SK-N-SH (cell line): ENCODE results near the gene SMAD7. TPM values are rescaled to one million over a fixed set of nuclear protein-coding genes. Genes with fewer than 3 reads are reported as not detected.

Experiments
- CTCF ChIA-PET: fragments of 300-600, 350-600 bp; formaldehyde crosslinking; extraction: SDS; loops from one replicate; lab custom pipeline; 2021; lab: Yijun Ruan, JAX
- POLR2A ChIA-PET: fragments of 350-600 bp; sonication (Branson Sonifier 250); formaldehyde crosslinking; extraction: SDS; loops from one replicate; lab custom pipeline; 2020; ENCODE audit warnings: antibody characterized with exemption, inconsistent platforms; lab: Yijun Ruan, JAX
- DNase-seq: peaks from one replicate; pipeline ENCODE4 v3.0.0; 2012
- H2AFZ ChIP-seq: fragments of 200-600 bp; sonication (generic); 2 replicates; pipeline ENCODE4 v1.8.1; 2016; ENCODE audit warnings: antibody characterized with exemption, mild to moderate bottlenecking, low read depth
- H3F3A ChIP-seq: fragments of 200-600 bp; sonication (generic); replicated peaks from 2 replicates; pipeline ENCODE3; 2016; ENCODE audit warnings: antibody characterized with exemption, mild to moderate bottlenecking; ENCODE audit not compliant: insufficient read depth
- H3K27ac ChIP-seq, 2 experiments: fragments of 200-500 bp in 1 of 2; fragments of 200-600 bp in 1 of 2; sonication (Bioruptor generic) in 1 of 2; sonication (generic), shearing (Covaris generic) in 1 of 2; 2 replicates each; pipeline versions ENCODE4 v1.5.1 to v1.6.1; 2014 to 2016; ENCODE audit warnings: low read depth in 2 of 2, inconsistent platforms in 1 of 2, low read length in 1 of 2, mild to moderate bottlenecking in 1 of 2, mixed read lengths in 1 of 2
- H3K27me3 ChIP-seq: fragments of 200-600 bp; sonication (generic), shearing (Covaris generic); 2 replicates; pipeline ENCODE4 v1.6.1; 2016; ENCODE audit warnings: mixed run types; ENCODE audit not compliant: insufficient read depth
- H3K36me3 ChIP-seq, 2 experiments: fragments of 200-500 bp in 1 of 2; fragments of 200-600 bp in 1 of 2; sonication (Bioruptor generic) in 1 of 2; sonication (generic) in 1 of 2; replicated peaks in 1 of 2; 2 replicates each; pipeline versions ENCODE3 to v1.5.1; 2014 to 2016; ENCODE audit warnings: low read length in 1 of 2, mild to moderate bottlenecking in 1 of 2; ENCODE audit not compliant: insufficient read depth in 2 of 2, control insufficient read depth in 1 of 2
- H3K4me1 ChIP-seq, 2 experiments: fragments of 200-500 bp in 1 of 2; fragments of 200-600 bp in 1 of 2; sonication (Bioruptor generic) in 1 of 2; sonication (generic), shearing (Covaris generic) in 1 of 2; 2 replicates each; pipeline versions ENCODE4 v1.5.1 to v1.6.1; 2014 to 2016; ENCODE audit warnings: low read depth in 1 of 2, low read length in 1 of 2, mixed run types in 1 of 2; ENCODE audit not compliant: insufficient read depth in 2 of 2, control insufficient read depth in 1 of 2
- H3K4me2 ChIP-seq: fragments of 200-600 bp; sonication (generic), shearing (Covaris generic); 2 replicates; pipeline ENCODE4 v1.6.1; 2017; ENCODE audit warnings: mixed run types
- H3K4me3 ChIP-seq, 2 experiments: fragments of 200-500 bp in 1 of 2; fragments of 200-600 bp in 1 of 2; sonication (Bioruptor generic) in 1 of 2; sonication (generic), shearing (Covaris generic) in 1 of 2; 2 replicates each; pipeline versions ENCODE4 v1.5.1 to v1.8.1; 2014 to 2016; ENCODE audit warnings: low read depth in 2 of 2, inconsistent platforms in 1 of 2, low read length in 1 of 2, mild to moderate bottlenecking in 1 of 2, mixed read lengths in 1 of 2, moderate library complexity in 1 of 2
- H3K79me2 ChIP-seq: fragments of 200-600 bp; sonication (generic); 2 replicates; pipeline ENCODE4 v1.8.1; 2017; ENCODE audit warnings: mild to moderate bottlenecking; ENCODE audit not compliant: insufficient read depth
- H3K9ac ChIP-seq: fragments of 200-600 bp; sonication (generic); 2 replicates; pipeline ENCODE4 v1.6.1; 2017; ENCODE audit warnings: mixed run types
- H3K9me2 ChIP-seq: fragments of 200-600 bp; sonication (generic); 2 replicates; pipeline ENCODE4 v1.6.1; 2017; ENCODE audit warnings: mixed run types
- H3K9me3 ChIP-seq: fragments of 200-600 bp; sonication (generic); 2 replicates; pipeline ENCODE4 v1.6.1; 2017; ENCODE audit warnings: mixed run types, mild to moderate bottlenecking, moderate library complexity
- H4K20me1 ChIP-seq: fragments of 200-600 bp; sonication (generic); 2 replicates; pipeline ENCODE4 v1.6.1; 2017; ENCODE audit warnings: mild to moderate bottlenecking, mixed run types; ENCODE audit not compliant: insufficient read depth
- CTCF ChIP-seq: fragments of 200-600 bp; sonication (generic); IDR thresholded peaks from 2 replicates; pipeline ENCODE4 v1.6.1; 2017; ENCODE audit warnings: antibody characterized with exemption, mild to moderate bottlenecking, moderate library complexity
- EP300 ChIP-seq, 2 experiments: IDR thresholded peaks; 2 replicates each; pipeline versions ENCODE4 v1.4.0 to v1.6.1; 2012; ENCODE audit warnings: borderline replicate concordance in 1 of 2, low read depth in 1 of 2, low read length in 1 of 2
- EZH2phosphoT487 ChIP-seq: fragments of 200-600 bp; sonication (generic); IDR thresholded peaks from 2 replicates; pipeline ENCODE4 v1.6.1; 2017; ENCODE audit warnings: low read depth, mixed run types, mild to moderate bottlenecking, antibody characterized with exemption, moderate library complexity, borderline replicate concordance
- FOSL2 ChIP-seq: IDR thresholded peaks from 2 replicates; pipeline ENCODE4 v1.4.0; 2012; ENCODE audit warnings: low read depth, mild to moderate bottlenecking, moderate library complexity, borderline replicate concordance
- FOXM1 ChIP-seq: IDR thresholded peaks from 2 replicates; pipeline ENCODE4 v1.4.0; 2012; ENCODE audit warnings: low read depth, mild to moderate bottlenecking
- NFIC ChIP-seq: IDR thresholded peaks from 2 replicates; pipeline ENCODE4 v1.4.0; 2012; ENCODE audit warnings: borderline replicate concordance
- POLR2AphosphoS5 ChIP-seq: IDR thresholded peaks from 2 replicates; pipeline ENCODE4 v1.6.1; 2012; ENCODE audit warnings: low read depth, low read length
- RAD21 ChIP-seq: IDR thresholded peaks from 2 replicates; pipeline ENCODE4 v1.6.1; 2012; ENCODE audit warnings: mild to moderate bottlenecking, low read length
- RFX5 ChIP-seq: IDR thresholded peaks from 2 replicates; pipeline ENCODE4 v1.6.1; 2012; ENCODE audit warnings: mild to moderate bottlenecking, improper control_type of control experiment, low read length
- WGBS: methylation state at CpG from one replicate; pipeline ENCODE4 v1.1.6; 2017; ENCODE audit warnings: low lambda C conversion rate; 5-methylcytosine and 5-hydroxymethylcytosine counted together
- polyA plus RNA-seq, 3 experiments: library from polyadenylated mRNA; depleted of rRNA; stranded (reverse); fragments of >200 nt; gene quantifications; 2 replicates each; pipeline ENCODE4 v1.2.3, GENCODE V29; 2012

The SMAD7 gene
- polyA plus RNA-seq, 1 of the 3 experiments (the other 2 are of a cell fraction): 20.0 TPM

GRCh38 chr18:48975120-48975816 is 24.5 kb upstream of the SMAD7 start:
- H3K36me3 ChIP-seq: no peaks in the 10 kb centered on the region
- H3K4me1 ChIP-seq: peaks cover 0 to 9% of the 10 kb centered on the region in 2 experiments; a peak in 1 of 4 replicates
- no peaks in the 10 kb centered on the region for H3K79me2 ChIP-seq
- no peaks in the 10 kb centered on the region for H3K9me3 ChIP-seq
- peak overlapping the region; percentile 90 for H3K4me2 ChIP-seq
- H3K27me3 ChIP-seq: no peaks in the 10 kb centered on the region
- TF ChIP-seq FOSL2: no peak
- peak; percentile 32; the same call in 1 of the 2 replicates for TF ChIP-seq POLR2AphosphoS5
- no peak for TF ChIP-seq RFX5
- no peak for TF ChIP-seq FOXM1
- TF ChIP-seq, all 33 proteins: peak for 1
- Histone ChIP-seq H3K9ac (peak overlapping the region; percentile 93), H3K4me3 (peak overlapping the region; percentile 59 to 61), H2AFZ (peak overlapping the region; percentile 88; the same call in 1 of the 2 replicates), H3F3A (peaks cover 7% of the 10 kb centered on the region), H3K9me2 (no peaks in the 10 kb centered on the region), H4K20me1 (no peaks in the 10 kb centered on the region), H3K27ac (peak overlapping the region; percentile 57 to 71)
- DNase-seq: no peak
- POLR2A ChIA-PET: interaction anchor here (1.0 to 1.6 kb wide), 3 partner anchors 22 to 116 kb away, joined by 4 to 7 read pairs (median 5); no protein-coding TSS in a partner anchor
- 54% methylated on average over 17 of the region's 58 CpGs for WGBS
- CTCF ChIA-PET: interaction anchor here (0.7 to 1.8 kb wide), 6 partner anchors 9 to 203 kb away, joined by 3 to 5 read pairs (median 3); no protein-coding TSS in a partner anchor

DNA sequence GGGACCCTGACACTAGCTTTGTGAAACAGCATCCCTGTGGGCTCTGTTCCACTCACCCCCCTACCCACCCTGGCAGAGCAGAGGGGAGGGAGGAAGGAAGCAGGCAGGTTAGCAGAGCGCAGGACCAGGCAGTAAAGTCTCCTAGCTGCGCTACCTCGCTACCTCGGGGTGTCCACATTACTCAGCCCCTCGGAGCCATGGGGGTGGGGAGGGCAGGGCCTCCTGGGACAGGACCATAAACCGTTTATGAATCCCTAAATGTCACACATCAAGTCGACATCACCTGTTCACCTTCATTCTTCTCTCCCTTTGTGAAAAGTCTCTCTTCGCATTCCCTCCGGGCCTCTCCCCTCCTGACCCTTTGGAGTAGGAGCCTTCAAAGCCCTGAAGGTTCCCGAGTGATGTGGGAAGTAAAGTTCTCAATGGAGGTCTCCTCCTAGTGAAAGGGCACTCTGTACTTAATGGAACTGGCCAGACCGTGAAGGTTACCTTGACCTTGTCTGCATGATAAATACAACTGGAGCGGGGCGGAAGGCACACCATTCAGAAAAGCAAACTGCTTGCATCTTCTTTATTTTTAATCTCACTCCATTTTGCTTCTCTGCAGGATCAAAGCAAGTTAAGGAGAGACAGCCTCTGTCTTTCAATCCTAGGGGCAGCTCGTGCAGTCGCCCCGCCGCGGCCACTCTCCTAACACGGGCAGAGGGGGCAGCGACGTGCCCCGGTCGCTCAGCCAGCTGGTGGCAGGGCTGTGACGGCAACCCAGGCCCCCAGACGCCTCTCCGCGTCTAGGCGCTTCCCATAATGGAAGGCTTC is 23.7 kb upstream of the SMAD7 start:
- DNase-seq: peak; percentile 84
- CTCF ChIA-PET: interaction anchor here (0.6 to 1.8 kb wide), 10 partner anchors 10 to 297 kb away, joined by 3 to 5 read pairs (median 3); no protein-coding TSS in a partner anchor
- Histone ChIP-seq H3K4me3 (peak overlapping the region in 1 of 2 experiments; percentile 61; a peak in 2 of 4 replicates), H3K9ac (peak overlapping the region; percentile 93; the same call in 1 of the 2 replicates), H3K27me3 (no peaks in the 10 kb centered on the region), H3K79me2 (no peaks in the 10 kb centered on the region), H3K27ac (peak overlapping the region in 1 of 2 experiments; percentile 57; a peak in 1 of 4 replicates)
- POLR2A ChIA-PET: interaction anchor here (1.1 kb wide), 1 partner anchor 22 kb away, joined by 4 read pairs; no protein-coding TSS in a partner anchor
- TF ChIP-seq EP300 (IDR thresholded peaks at IDR 0.05; ENCODE audit: borderline replicate concordance in 1 of 2, low read depth in 1 of 2, low read length in 1 of 2): no peak
- no peak for TF ChIP-seq NFIC
- no peak for TF ChIP-seq EZH2phosphoT487
- peak; percentile 41 for TF ChIP-seq RAD21
- peak; percentile 21 for TF ChIP-seq CTCF
- TF ChIP-seq, all 33 proteins: peak for 2
- no peaks in the 10 kb centered on the region for H4K20me1 ChIP-seq
- H3K9me3 ChIP-seq: no peaks in the 10 kb centered on the region
- peaks cover 0 to 9% of the 10 kb centered on the region in 2 experiments; a peak in 1 of 4 replicates for H3K4me1 ChIP-seq
- H2AFZ ChIP-seq: peak overlapping the region; percentile 88; the same call in 1 of the 2 replicates
- H3K9me2 ChIP-seq: no peaks in the 10 kb centered on the region
- WGBS: 85% methylated on average over 26 of the region's 28 CpGs
- peak overlapping the region; percentile 90 for H3K4me2 ChIP-seq
- H3F3A ChIP-seq: peaks cover 7% of the 10 kb centered on the region
- no peaks in the 10 kb centered on the region for H3K36me3 ChIP-seq
